Thoracic aorta (tissue), 2 donors: ENCODE results near the gene IZUMO4. TPM values are rescaled to one million over a fixed set of nuclear protein-coding genes. Genes with fewer than 3 reads are reported as not detected.
A peak's percentile ranks its signal among the peaks of the same experiment; 100 is the strongest.
"Not testable (repeated sequence)": the region's sequence is repeated elsewhere in the genome, so short reads cannot be mapped to it uniquely, and the experiment has no call there.

ENCODE experiments used
- ATAC-seq: fragments of 150-250 bp; one replicate; pipeline ENCODE4 v1.8.0; 2017; ENCODE audit warnings: low read depth; ENCODE audit not compliant: insufficient number of reproducible peaks, low FRiP score
- DNase-seq: peaks from one replicate; pipeline ENCODE4 v3.0.0-alpha.2; 2020; ENCODE audit warnings: low spot score
- H3K27ac ChIP-seq, 2 donors: fragments of 200-600 bp; sonication (generic); 1 replicate in 1 of 2; 2 replicates in 1 of 2; pipeline ENCODE4 v1.5.1; 2016; ENCODE audit warnings: mild to moderate bottlenecking in 2 of 2, moderate library complexity in 2 of 2
- H3K27me3 ChIP-seq: fragments of 200-600 bp; sonication (generic); replicated peaks from 2 replicates; pipeline ENCODE4 v1.6.0; 2016; ENCODE audit warnings: mild to moderate bottlenecking; ENCODE audit not compliant: insufficient read depth
- H3K36me3 ChIP-seq: fragments of 200-600 bp; sonication (generic); one replicate; pipeline ENCODE4 v1.5.1; 2016
- H3K4me1 ChIP-seq, 2 donors: fragments of 200-600 bp; sonication (generic); 1 replicate in 1 of 2; 2 replicates in 1 of 2; pipeline versions ENCODE4 v1.5.1 to v1.6.0; 2016; ENCODE audit warnings: low read depth in 2 of 2, mild to moderate bottlenecking in 1 of 2; ENCODE audit not compliant: control insufficient read depth in 1 of 2
- H3K4me3 ChIP-seq: fragments of 200-600 bp; sonication (generic); 2 replicates; pipeline ENCODE4 v1.5.1; 2016; ENCODE audit warnings: mild to moderate bottlenecking
- H3K9me3 ChIP-seq: fragments of 200-600 bp; sonication (generic); 2 replicates; pipeline ENCODE4 v1.5.1; 2016
- total RNA-seq, 2 donors: library from RNA; depleted of rRNA; stranded (reverse); fragments of >200 nt; gene quantifications; one replicate each; pipeline versions ENCODE4 v1.1.0 to v1.2.3, GENCODE V29; 2016
- TF ChIP-seq, protein P1 (sequence below): fragments of 200-600 bp; sonication (generic); IDR thresholded peaks from one replicate; pipeline ENCODE4 v1.5.1; 2019; ENCODE audit warnings: antibody characterized with exemption

IZUMO4 gene
- total RNA-seq, 2 donors from 2014 or later: 3.1 to 6.1 TPM

GRCh38 chr19:2080336-2080988, 16.3 kb upstream of the IZUMO4 start:
- DNase-seq (no peak), ATAC-seq (no peak)
- H3K4me3 ChIP-seq: no peak overlapping the region
- no peak overlapping the region for H3K27ac ChIP-seq
- TF ChIP-seq, protein P1, sequence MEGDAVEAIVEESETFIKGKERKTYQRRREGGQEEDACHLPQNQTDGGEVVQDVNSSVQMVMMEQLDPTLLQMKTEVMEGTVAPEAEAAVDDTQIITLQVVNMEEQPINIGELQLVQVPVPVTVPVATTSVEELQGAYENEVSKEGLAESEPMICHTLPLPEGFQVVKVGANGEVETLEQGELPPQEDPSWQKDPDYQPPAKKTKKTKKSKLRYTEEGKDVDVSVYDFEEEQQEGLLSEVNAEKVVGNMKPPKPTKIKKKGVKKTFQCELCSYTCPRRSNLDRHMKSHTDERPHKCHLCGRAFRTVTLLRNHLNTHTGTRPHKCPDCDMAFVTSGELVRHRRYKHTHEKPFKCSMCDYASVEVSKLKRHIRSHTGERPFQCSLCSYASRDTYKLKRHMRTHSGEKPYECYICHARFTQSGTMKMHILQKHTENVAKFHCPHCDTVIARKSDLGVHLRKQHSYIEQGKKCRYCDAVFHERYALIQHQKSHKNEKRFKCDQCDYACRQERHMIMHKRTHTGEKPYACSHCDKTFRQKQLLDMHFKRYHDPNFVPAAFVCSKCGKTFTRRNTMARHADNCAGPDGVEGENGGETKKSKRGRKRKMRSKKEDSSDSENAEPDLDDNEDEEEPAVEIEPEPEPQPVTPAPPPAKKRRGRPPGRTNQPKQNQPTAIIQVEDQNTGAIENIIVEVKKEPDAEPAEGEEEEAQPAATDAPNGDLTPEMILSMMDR: no peak
- no peaks in the 10 kb centered on the region for H3K9me3 ChIP-seq
- peaks cover 0 to under 1% of the 10 kb centered on the region in 2 donors for H3K4me1 ChIP-seq
- peaks cover 53% of the 10 kb centered on the region for H3K36me3 ChIP-seq
- H3K27me3 ChIP-seq: no peaks in the 10 kb centered on the region

- H3K9me3 ChIP-seq: no peaks in the 10 kb centered on the region
- no peak overlapping the region for H3K4me3 ChIP-seq
- TF ChIP-seq, protein P1: no peak
- H3K27me3 ChIP-seq: no peaks in the 10 kb centered on the region
- H3K27ac ChIP-seq: no peak overlapping the region
- peaks cover 38% of the 10 kb centered on the region for H3K36me3 ChIP-seq
- no peak for DNase-seq
- ATAC-seq: no peak
- peaks cover 3 to 6% of the 10 kb centered on the region in 2 donors for H3K4me1 ChIP-seq
Observed at GRCh38 chr19:2081873-2082810, 14.6 kb upstream of the IZUMO4 start.

- DNase-seq: no peak
- Histone ChIP-seq H3K4me1 (peaks cover 3 to 12% of the 10 kb centered on the region in 2 donors), H3K9me3 (no peaks in the 10 kb centered on the region), H3K4me3 (peak overlapping the region; percentile 54), H3K36me3 (peaks cover 27% of the 10 kb centered on the region), H3K27me3 (no peaks in the 10 kb centered on the region), H3K27ac (no peak overlapping the region)
- ATAC-seq: no peak
- TF ChIP-seq, protein P1: no peak
Observed at GRCh38 chr19:2083174-2083854, 13.4 kb upstream of the IZUMO4 start.

DNA sequence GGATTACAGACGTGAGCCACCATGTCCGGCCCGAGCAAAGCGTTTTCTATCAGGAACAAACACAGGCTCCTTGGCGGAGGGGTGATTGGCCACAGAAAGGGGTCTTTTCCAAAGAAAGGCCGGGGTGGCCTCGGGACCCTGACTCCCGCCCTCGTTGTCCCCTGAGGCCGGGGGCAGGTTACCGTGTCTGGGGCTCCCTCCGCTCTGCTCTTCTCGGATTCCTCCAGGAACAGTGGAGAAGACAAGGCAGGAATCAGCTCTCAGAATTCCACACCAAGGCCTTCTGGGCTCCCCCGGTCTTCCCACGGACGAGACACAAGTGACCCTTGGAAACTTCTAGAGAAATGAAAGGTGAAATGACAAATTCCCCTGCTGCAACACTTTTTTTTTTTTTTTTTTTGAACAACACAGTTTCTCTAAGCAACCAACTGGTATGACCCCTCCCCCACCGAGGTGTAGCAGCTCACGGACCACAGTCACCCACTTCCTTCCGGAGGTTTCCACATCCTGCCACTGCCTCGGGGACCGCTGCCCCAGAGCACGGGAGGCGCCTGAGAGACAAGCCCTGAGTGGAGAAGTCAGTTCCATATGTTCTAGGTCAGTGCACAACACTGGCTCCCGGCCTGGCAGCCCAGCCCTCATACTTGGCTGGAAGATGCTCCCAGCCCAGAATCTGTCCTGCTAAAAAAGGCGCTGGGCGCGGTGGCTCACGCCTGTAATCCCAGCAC, 11.6 kb upstream of the IZUMO4 start:
- H3K4me1 ChIP-seq: peaks cover 5 to 25% of the 10 kb centered on the region in 2 donors
- H3K36me3 ChIP-seq: peaks cover 11% of the 10 kb centered on the region
- H3K9me3 ChIP-seq: no peaks in the 10 kb centered on the region
- TF ChIP-seq, protein P1: no peak
- H3K27me3 ChIP-seq: no peaks in the 10 kb centered on the region
- H3K4me3 ChIP-seq: peak overlapping the region; percentile 54
- DNase-seq: no peak
- H3K27ac ChIP-seq: peak overlapping the region in 1 of 2 donors; percentile 41
- ATAC-seq: no peak

DNA sequence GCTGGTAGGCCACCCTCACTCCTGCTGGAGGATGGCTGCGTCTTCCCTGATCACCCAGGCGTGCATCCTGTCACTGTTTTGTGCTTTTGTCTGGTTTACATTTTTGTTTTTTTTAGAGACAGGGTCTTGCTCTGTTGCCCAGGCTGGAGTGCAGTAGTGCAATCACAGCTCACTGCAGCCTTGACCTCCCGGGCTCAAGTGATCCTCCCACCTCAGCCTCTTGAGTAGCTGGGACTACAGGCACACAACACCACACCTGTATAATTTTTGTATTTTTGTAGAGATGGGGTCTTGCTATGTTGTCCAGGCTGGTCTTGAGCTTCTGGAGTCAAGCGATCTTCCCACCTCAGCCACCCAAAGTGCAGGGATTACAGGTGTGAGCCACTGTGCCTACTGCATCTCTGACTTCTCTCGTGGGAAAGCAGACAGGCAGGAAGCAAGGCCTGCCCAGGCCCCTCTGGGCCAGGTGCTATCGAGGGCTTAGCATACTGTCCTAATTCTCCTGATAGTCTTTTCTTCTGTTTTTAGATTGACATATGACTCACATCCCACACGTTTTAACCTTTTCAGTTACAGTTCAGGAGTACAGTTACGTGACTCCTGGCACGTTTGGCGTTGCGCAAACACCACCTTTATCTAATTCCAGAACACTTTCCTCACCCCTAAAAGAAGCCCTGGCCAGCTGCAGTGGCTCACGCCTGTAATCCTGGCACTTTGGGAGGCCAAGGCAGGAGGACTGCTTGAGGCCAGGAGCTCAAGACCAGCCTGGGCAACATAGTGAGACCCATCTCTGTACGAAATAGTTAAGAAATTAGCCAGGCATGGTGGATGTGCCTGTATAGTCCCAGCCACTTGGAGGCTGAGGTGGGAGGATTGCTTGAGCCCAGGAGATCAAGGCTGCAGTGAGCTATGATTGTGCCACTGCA, 9.8 kb upstream of the IZUMO4 start:
- not testable (repeated sequence) for DNase-seq, H3K27me3 ChIP-seq, H3K27ac ChIP-seq, H3K9me3 ChIP-seq, H3K4me3 ChIP-seq, ATAC-seq
- H3K36me3 ChIP-seq: peaks cover 11% of the 10 kb centered on the region
- H3K4me1 ChIP-seq: peaks cover 22 to 42% of the 10 kb centered on the region in 2 donors
